NCI-H1930 (cell line): Measurements from ENCODE around the gene CPXM2.

ENCODE experiments used
- DNase-seq, 2 experiments: peaks; one replicate each; lab custom pipeline; 2025; lab: John Stamatoyannopoulos, UW

Gene CPXM2

GRCh38 chr10:123800289-123800688 lies 91.3 kb downstream of the CPXM2 start:
- DNase-seq = no peak

GRCh38 chr10:123798856-123799255 lies 92.8 kb downstream of the CPXM2 start:
- DNase-seq = no peak

GRCh38 chr10:123797813-123798212 lies 93.8 kb downstream of the CPXM2 start:
- DNase-seq = no peak

- DNase-seq = no peak
These were observed 94.9 kb downstream of the CPXM2 start for GRCh38 chr10:123796736-123797135.

- DNase-seq = no peak
These were observed 95.6 kb downstream of the CPXM2 start for GRCh38 chr10:123795846-123796590.

GRCh38 chr10:123795196-123795780 lies 96.3 kb downstream of the CPXM2 start:
- DNase-seq = no peak

- DNase-seq = no peak
These were observed 99.2 kb downstream of the CPXM2 start for GRCh38 chr10:123792248-123792978.

GRCh38 chr10:123790132-123790885 lies 101.3 kb downstream of the CPXM2 start:
- DNase-seq = no peak

- no peak for DNase-seq
These were observed 102.6 kb downstream of the CPXM2 start for GRCh38 chr10:123788981-123789380.

GRCh38 chr10:123787566-123787965 lies 104.0 kb downstream of the CPXM2 start:
- no peak for DNase-seq

- DNase-seq = no peak
These were observed 104.7 kb downstream of the CPXM2 start for GRCh38 chr10:123786896-123787295.

GRCh38 chr10:123786306-123786705 lies 105.3 kb downstream of the CPXM2 start:
- no peak for DNase-seq

GRCh38 chr10:123784646-123785045 lies 107.0 kb downstream of the CPXM2 start:
- DNase-seq = no peak

- no peak for DNase-seq
These were observed 107.4 kb downstream of the CPXM2 start for GRCh38 chr10:123784216-123784615.

GRCh38 chr10:123783296-123783695 lies 108.3 kb downstream of the CPXM2 start:
- no peak for DNase-seq

- DNase-seq = no peak
These were observed 109.1 kb downstream of the CPXM2 start for GRCh38 chr10:123782549-123782948.

GRCh38 chr10:123781956-123782500 lies 109.6 kb downstream of the CPXM2 start:
- DNase-seq = no peak

GRCh38 chr10:123781324-123781900 lies 110.2 kb downstream of the CPXM2 start:
- no peak for DNase-seq

GRCh38 chr10:123778719-123779517 lies 112.7 kb downstream of the CPXM2 start:
- no peak for DNase-seq

GRCh38 chr10:123777881-123778280 lies 113.7 kb downstream of the CPXM2 start:
- DNase-seq = no peak
